ENCODE results near the gene UVSSA.

Gene UVSSA

GRCh38 chr4:1348746-1349145 is 1.7 kb downstream of the UVSSA start:
- no peak overlapping the region for H3K4me3 ChIP-seq (ENCODE audit: low read depth, low read length)
- DNase-seq (ENCODE audit: low read depth): no peak

GRCh38 chr4:1349359-1350168 is 2.6 kb downstream of the UVSSA start:
- no peak for TF ChIP-seq CTCF (IDR thresholded peaks at IDR 0.05; ENCODE audit: low read depth, low read length, missing control alignments)
- H3K4me3 ChIP-seq (ENCODE audit: low read depth, low read length): no peak overlapping the region
- DNase-seq (ENCODE audit: low read depth): no peak

More at GRCh38 chr4:1348746-1349145, 1.7 kb downstream of the UVSSA start:
- no peak for TF ChIP-seq CTCF (IDR thresholded peaks at IDR 0.05; ENCODE audit: low read depth, low read length, missing control alignments)

GRCh38 chr4:1350169-1350520 is 3.1 kb downstream of the UVSSA start:
- no peak for DNase-seq (ENCODE audit: low read depth)
- no peak overlapping the region for H3K4me3 ChIP-seq (ENCODE audit: low read depth, low read length)
- TF ChIP-seq CTCF (IDR thresholded peaks at IDR 0.05; ENCODE audit: low read depth, low read length, missing control alignments): no peak

- no peak overlapping the region for H3K4me3 ChIP-seq (ENCODE audit: low read depth, low read length)
- DNase-seq (ENCODE audit: low read depth): peak; percentile 43
- peak; percentile 98 for TF ChIP-seq CTCF (IDR thresholded peaks at IDR 0.05; ENCODE audit: low read depth, low read length, missing control alignments)
These were observed 5.0 kb downstream of the UVSSA start for GRCh38 chr4:1351854-1352566.

- no peak overlapping the region for H3K4me3 ChIP-seq (ENCODE audit: low read depth, low read length)
- no peak for DNase-seq (ENCODE audit: low read depth)
- no peak for TF ChIP-seq CTCF (IDR thresholded peaks at IDR 0.05; ENCODE audit: low read depth, low read length, missing control alignments)
These were observed 5.5 kb downstream of the UVSSA start for GRCh38 chr4:1352567-1352900.

GRCh38 chr4:1353186-1354055 is 6.4 kb downstream of the UVSSA start:
- DNase-seq (ENCODE audit: low read depth): no peak

More at GRCh38 chr4:1353186-1354055, 6.4 kb downstream of the UVSSA start:
- TF ChIP-seq CTCF (IDR thresholded peaks at IDR 0.05; ENCODE audit: low read depth, low read length, missing control alignments): no peak
- no peak overlapping the region for H3K4me3 ChIP-seq (ENCODE audit: low read depth, low read length)
